Peyer's patch (tissue), 4 donors: ENCODE data around the gene FAM118B.

Experiments used
- CTCF ChIP-seq, 6 experiments: fragments of 450-650 bp in 4 of 6; fragments of 200-600 bp in 2 of 6; sonication (generic) in 1 of 6; IDR thresholded peaks; one replicate each; pipeline ENCODE4 v1.5.1; 2017 to 2019; ENCODE audit warnings: antibody characterized with exemption in 6 of 6, mild to moderate bottlenecking in 3 of 6, moderate library complexity in 1 of 6
- POLR2A ChIP-seq, 2 donors: fragments of 450-650 bp; IDR thresholded peaks; one replicate each; pipeline ENCODE4 v1.5.1; 2017; ENCODE audit warnings: antibody characterized with exemption in 2 of 2, mild to moderate bottlenecking in 2 of 2, moderate library complexity in 2 of 2

- TF ChIP-seq POLR2A (IDR thresholded peaks at IDR 0.05): no peak
- TF ChIP-seq CTCF (IDR thresholded peaks at IDR 0.05): no peak
Measured at GRCh38 chr11:126280595-126280994, 69.0 kb downstream of the FAM118B start.
